ENCODE measurements around the gene FAM163A.

FAM163A gene

GRCh38 chr1:179719272-179719671 lies 23.8 kb upstream of the FAM163A start:
- Histone ChIP-seq H3K27me3 (ENCODE audit: insufficient read depth, low read length, poor library complexity, severe bottlenecking) (no peaks in the 10 kb centered on the region), H3K36me3 (ENCODE audit: insufficient read depth, low read length) (no peaks in the 10 kb centered on the region), H3F3A (ENCODE audit: low read depth) (no peaks in the 10 kb centered on the region), H3K4me3 (ENCODE audit: low read length, poor library complexity, severe bottlenecking) (no peak overlapping the region), H3K4me2 (ENCODE audit: low read depth, low read length, poor library complexity, severe bottlenecking) (no peak overlapping the region), H3K79me2 (ENCODE audit: insufficient read depth, low read length) (no peaks in the 10 kb centered on the region), H3K9me3 (ENCODE audit: insufficient read depth, low read depth, low read length) (peaks cover 26% of the 10 kb centered on the region), H3K4me1 (ENCODE audit: insufficient read depth, low read length, poor library complexity, severe bottlenecking) (no peaks in the 10 kb centered on the region), H3K9ac (ENCODE audit: low read depth, low read length, poor library complexity, severe bottlenecking) (no peak overlapping the region), H3K9me2 (replicated peaks; ENCODE audit: low read depth, low read length) (no peaks in the 10 kb centered on the region), H4K20me1 (ENCODE audit: insufficient read depth, low read length, poor library complexity, severe bottlenecking) (no peaks in the 10 kb centered on the region), H2AFZ (ENCODE audit: low read length) (no peak overlapping the region)
- TF ChIP-seq, protein P1, sequence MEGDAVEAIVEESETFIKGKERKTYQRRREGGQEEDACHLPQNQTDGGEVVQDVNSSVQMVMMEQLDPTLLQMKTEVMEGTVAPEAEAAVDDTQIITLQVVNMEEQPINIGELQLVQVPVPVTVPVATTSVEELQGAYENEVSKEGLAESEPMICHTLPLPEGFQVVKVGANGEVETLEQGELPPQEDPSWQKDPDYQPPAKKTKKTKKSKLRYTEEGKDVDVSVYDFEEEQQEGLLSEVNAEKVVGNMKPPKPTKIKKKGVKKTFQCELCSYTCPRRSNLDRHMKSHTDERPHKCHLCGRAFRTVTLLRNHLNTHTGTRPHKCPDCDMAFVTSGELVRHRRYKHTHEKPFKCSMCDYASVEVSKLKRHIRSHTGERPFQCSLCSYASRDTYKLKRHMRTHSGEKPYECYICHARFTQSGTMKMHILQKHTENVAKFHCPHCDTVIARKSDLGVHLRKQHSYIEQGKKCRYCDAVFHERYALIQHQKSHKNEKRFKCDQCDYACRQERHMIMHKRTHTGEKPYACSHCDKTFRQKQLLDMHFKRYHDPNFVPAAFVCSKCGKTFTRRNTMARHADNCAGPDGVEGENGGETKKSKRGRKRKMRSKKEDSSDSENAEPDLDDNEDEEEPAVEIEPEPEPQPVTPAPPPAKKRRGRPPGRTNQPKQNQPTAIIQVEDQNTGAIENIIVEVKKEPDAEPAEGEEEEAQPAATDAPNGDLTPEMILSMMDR (conservative IDR thresholded peaks at IDR 0.05; ENCODE audit: low read length) = no peak
- TF ChIP-seq EZH2phosphoT487 (IDR thresholded peaks at IDR 0.05; ENCODE audit: borderline replicate concordance) = no peak

- no peaks in the 10 kb centered on the region for H3K4me1 ChIP-seq (ENCODE audit: insufficient read depth, low read length, poor library complexity, severe bottlenecking)
- H3K27me3 ChIP-seq (ENCODE audit: insufficient read depth, low read length, poor library complexity, severe bottlenecking) = no peaks in the 10 kb centered on the region
- no peak overlapping the region for H2AFZ ChIP-seq (ENCODE audit: low read length)
- H3K4me3 ChIP-seq (ENCODE audit: low read length, poor library complexity, severe bottlenecking) = no peak overlapping the region
- H3K9me2 ChIP-seq (replicated peaks; ENCODE audit: low read depth, low read length) = no peaks in the 10 kb centered on the region
- no peaks in the 10 kb centered on the region for H3F3A ChIP-seq (ENCODE audit: low read depth)
- no peaks in the 10 kb centered on the region for H3K36me3 ChIP-seq (ENCODE audit: insufficient read depth, low read length)
- H3K9ac ChIP-seq (ENCODE audit: low read depth, low read length, poor library complexity, severe bottlenecking) = no peak overlapping the region
- H3K9me3 ChIP-seq (ENCODE audit: insufficient read depth, low read depth, low read length) = no peaks in the 10 kb centered on the region
- H4K20me1 ChIP-seq (ENCODE audit: insufficient read depth, low read length, poor library complexity, severe bottlenecking) = no peaks in the 10 kb centered on the region
- TF ChIP-seq, protein P1 (conservative IDR thresholded peaks at IDR 0.05; ENCODE audit: low read length) = no peak
- no peak for TF ChIP-seq EZH2phosphoT487 (IDR thresholded peaks at IDR 0.05; ENCODE audit: borderline replicate concordance)
- no peak overlapping the region for H3K4me2 ChIP-seq (ENCODE audit: low read depth, low read length, poor library complexity, severe bottlenecking)
- H3K79me2 ChIP-seq (ENCODE audit: insufficient read depth, low read length) = no peaks in the 10 kb centered on the region
Measured at GRCh38 chr1:179728271-179728670, 14.8 kb upstream of the FAM163A start.

- Histone ChIP-seq H4K20me1 (ENCODE audit: insufficient read depth, low read length, poor library complexity, severe bottlenecking) (no peaks in the 10 kb centered on the region), H2AFZ (ENCODE audit: low read length) (no peak overlapping the region), H3K4me3 (ENCODE audit: low read length, poor library complexity, severe bottlenecking) (no peak overlapping the region), H3K4me1 (ENCODE audit: insufficient read depth, low read length, poor library complexity, severe bottlenecking) (no peaks in the 10 kb centered on the region), H3K9ac (ENCODE audit: low read depth, low read length, poor library complexity, severe bottlenecking) (no peak overlapping the region), H3K4me2 (ENCODE audit: low read depth, low read length, poor library complexity, severe bottlenecking) (no peak overlapping the region), H3K9me3 (ENCODE audit: insufficient read depth, low read depth, low read length) (no peaks in the 10 kb centered on the region), H3K79me2 (ENCODE audit: insufficient read depth, low read length) (no peaks in the 10 kb centered on the region), H3K36me3 (ENCODE audit: insufficient read depth, low read length) (no peaks in the 10 kb centered on the region), H3K27me3 (ENCODE audit: insufficient read depth, low read length, poor library complexity, severe bottlenecking) (no peaks in the 10 kb centered on the region), H3K9me2 (replicated peaks; ENCODE audit: low read depth, low read length) (no peaks in the 10 kb centered on the region), H3F3A (ENCODE audit: low read depth) (no peaks in the 10 kb centered on the region)
- TF ChIP-seq, protein P1 (conservative IDR thresholded peaks at IDR 0.05; ENCODE audit: low read length) = no peak
- TF ChIP-seq EZH2phosphoT487 (IDR thresholded peaks at IDR 0.05; ENCODE audit: borderline replicate concordance) = no peak
Measured at GRCh38 chr1:179729881-179730280, 13.2 kb upstream of the FAM163A start.
